ENCODE results near the gene OST4.

GRCh38 chr2:27086724-27087593 lies 15.5 kb upstream of the OST4 start, which contains the start of gene KHK:
- TF ChIP-seq REST (IDR thresholded peaks at IDR 0.05; ENCODE audit: low read depth, low read length) (no peak), CTCF (IDR thresholded peaks at IDR 0.05 in 2 of 3, conservative IDR thresholded peaks at IDR 0.05 in 1 of 3; ENCODE audit: control insufficient read depth in 2 of 3, extremely low read depth in 1 of 3, insufficient read depth in 1 of 3, low read depth in 3 of 3, low read length in 3 of 3) (no peak), PML (IDR thresholded peaks at IDR 0.05; ENCODE audit: low read length) (no peak), EZH2 (IDR thresholded peaks at IDR 0.05; ENCODE audit: borderline replicate concordance, control insufficient read depth, low read depth, low read length) (no peak), POLR2A (IDR thresholded peaks at IDR 0.05; ENCODE audit: low read depth, low read length) (no peak), USF1 (IDR thresholded peaks at IDR 0.05; ENCODE audit: borderline replicate concordance, extremely low read length, insufficient read depth, low read depth, low read length) (no peak), EED (IDR thresholded peaks at IDR 0.05; ENCODE audit: low read depth) (no peak), JUND (IDR thresholded peaks at IDR 0.05; ENCODE audit: low read depth, low read length) (no peak), PRDM15 (CRISPR knock-in tag; IDR thresholded peaks at IDR 0.05) (no peak)
